Esophagus muscularis mucosa (tissue), 4 donors: Measurements from ENCODE around the gene VPS13C. TPM values are rescaled to one million over a fixed set of nuclear protein-coding genes. Genes with fewer than 3 reads are reported as not detected.

Experiments used
- DNase-seq: peaks from one replicate; pipeline ENCODE4 v3.0.0-alpha.2; 2017; ENCODE audit errors: extremely low spot score
- H3K27ac ChIP-seq, 4 donors: fragments of 200-600 bp; sonication (generic); replicated peaks in 1 of 4; 1 replicate in 3 of 4; 2 replicates in 1 of 4; pipeline ENCODE4 v1.5.1; 2016 to 2019; ENCODE audit warnings: mild to moderate bottlenecking in 1 of 4
- H3K27me3 ChIP-seq, 4 donors: fragments of 200-600 bp; sonication (generic); one replicate each; pipeline versions ENCODE4 v1.5.1 to v1.6.0; 2016 to 2019
- H3K36me3 ChIP-seq, 4 donors: fragments of 200-600 bp; sonication (generic); one replicate each; pipeline ENCODE4 v1.5.1; 2016 to 2019
- H3K4me1 ChIP-seq, 4 donors: fragments of 200-600 bp; sonication (generic); one replicate each; pipeline ENCODE4 v1.5.1; 2016 to 2019
- H3K4me3 ChIP-seq, 4 donors: fragments of 200-600 bp; sonication (generic); 1 replicate in 2 of 4; 2 replicates in 2 of 4; pipeline ENCODE4 v1.5.1; 2016 to 2019; ENCODE audit warnings: mild to moderate bottlenecking in 4 of 4, moderate library complexity in 1 of 4
- H3K9me3 ChIP-seq, 4 donors: fragments of 200-600 bp; sonication (generic); 1 replicate in 3 of 4; 2 replicates in 1 of 4; pipeline ENCODE4 v1.5.1; 2016 to 2019
- CTCF ChIP-seq, 3 experiments: fragments of 200-600 bp in 2 of 3; fragments of 450-650 bp in 1 of 3; sonication (generic) in 2 of 3; IDR thresholded peaks; one replicate each; pipeline ENCODE4 v1.5.1; 2017 to 2019; ENCODE audit warnings: antibody characterized with exemption in 3 of 3, mild to moderate bottlenecking in 2 of 3, moderate library complexity in 1 of 3
- EP300 ChIP-seq: sonication (generic); formaldehyde crosslinking; IDR thresholded peaks from one replicate; pipeline ENCODE4 v1.6.1; 2017; ENCODE audit warnings: antibody characterized with exemption
- POLR2A ChIP-seq: fragments of 450-650 bp; IDR thresholded peaks from one replicate; pipeline ENCODE4 v1.6.1; 2017; ENCODE audit warnings: antibody characterized with exemption, moderate library complexity, mild to moderate bottlenecking, low read depth
- POLR2AphosphoS5 ChIP-seq, 2 donors: sonication (generic); formaldehyde crosslinking; IDR thresholded peaks; one replicate each; pipeline ENCODE4 v1.6.1; 2017; ENCODE audit warnings: antibody characterized with exemption in 2 of 2
- WGBS: methylation state at CpG from one replicate; pipeline ENCODE4 v1.1.5; 2018; 5-methylcytosine and 5-hydroxymethylcytosine counted together
- intact Hi-C: fragments of 100-400 bp; cut with DNase I; formaldehyde crosslinking; loops from one replicate; pipeline ENCODE4 v1.15.1; 2023
- total RNA-seq, 4 donors: library from RNA; depleted of rRNA; stranded (reverse); fragments of >200 nt; gene quantifications; one replicate each; pipeline versions ENCODE4 v1.1.0 to v1.2.1, GENCODE V29; 2016

VPS13C gene, protein sequence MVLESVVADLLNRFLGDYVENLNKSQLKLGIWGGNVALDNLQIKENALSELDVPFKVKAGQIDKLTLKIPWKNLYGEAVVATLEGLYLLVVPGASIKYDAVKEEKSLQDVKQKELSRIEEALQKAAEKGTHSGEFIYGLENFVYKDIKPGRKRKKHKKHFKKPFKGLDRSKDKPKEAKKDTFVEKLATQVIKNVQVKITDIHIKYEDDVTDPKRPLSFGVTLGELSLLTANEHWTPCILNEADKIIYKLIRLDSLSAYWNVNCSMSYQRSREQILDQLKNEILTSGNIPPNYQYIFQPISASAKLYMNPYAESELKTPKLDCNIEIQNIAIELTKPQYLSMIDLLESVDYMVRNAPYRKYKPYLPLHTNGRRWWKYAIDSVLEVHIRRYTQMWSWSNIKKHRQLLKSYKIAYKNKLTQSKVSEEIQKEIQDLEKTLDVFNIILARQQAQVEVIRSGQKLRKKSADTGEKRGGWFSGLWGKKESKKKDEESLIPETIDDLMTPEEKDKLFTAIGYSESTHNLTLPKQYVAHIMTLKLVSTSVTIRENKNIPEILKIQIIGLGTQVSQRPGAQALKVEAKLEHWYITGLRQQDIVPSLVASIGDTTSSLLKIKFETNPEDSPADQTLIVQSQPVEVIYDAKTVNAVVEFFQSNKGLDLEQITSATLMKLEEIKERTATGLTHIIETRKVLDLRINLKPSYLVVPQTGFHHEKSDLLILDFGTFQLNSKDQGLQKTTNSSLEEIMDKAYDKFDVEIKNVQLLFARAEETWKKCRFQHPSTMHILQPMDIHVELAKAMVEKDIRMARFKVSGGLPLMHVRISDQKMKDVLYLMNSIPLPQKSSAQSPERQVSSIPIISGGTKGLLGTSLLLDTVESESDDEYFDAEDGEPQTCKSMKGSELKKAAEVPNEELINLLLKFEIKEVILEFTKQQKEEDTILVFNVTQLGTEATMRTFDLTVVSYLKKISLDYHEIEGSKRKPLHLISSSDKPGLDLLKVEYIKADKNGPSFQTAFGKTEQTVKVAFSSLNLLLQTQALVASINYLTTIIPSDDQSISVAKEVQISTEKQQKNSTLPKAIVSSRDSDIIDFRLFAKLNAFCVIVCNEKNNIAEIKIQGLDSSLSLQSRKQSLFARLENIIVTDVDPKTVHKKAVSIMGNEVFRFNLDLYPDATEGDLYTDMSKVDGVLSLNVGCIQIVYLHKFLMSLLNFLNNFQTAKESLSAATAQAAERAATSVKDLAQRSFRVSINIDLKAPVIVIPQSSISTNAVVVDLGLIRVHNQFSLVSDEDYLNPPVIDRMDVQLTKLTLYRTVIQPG (N-terminal part only)
- total RNA-seq = 10 to 100 TPM; 58.5 to 86.0 (median 59.4) TPM

- peak within 1 kb of the TSS; percentile 92 to 95 (median 94) for H3K27ac ChIP-seq
- no peaks in the 10 kb centered on the region for H3K9me3 ChIP-seq
- peak; percentile 96 for DNase-seq
- H3K27me3 ChIP-seq = peaks cover 0 to 8% (median 0%) of the 10 kb centered on the region in 4 donors
- H3K36me3 ChIP-seq = no peaks in the 10 kb centered on the region
- TF ChIP-seq POLR2A (peak; percentile 45), CTCF (IDR thresholded peaks at IDR 0.05) (peak; percentile 72 to 89 (median 81)), POLR2AphosphoS5 (IDR thresholded peaks at IDR 0.05) (peak; percentile 83 to 91), EP300 (no peak)
- intact Hi-C loops = no loop called here
- H3K4me1 ChIP-seq = peaks cover 11 to 23% (median 22%) of the 10 kb centered on the region in 4 donors
- H3K4me3 ChIP-seq = peak within 1 kb of the TSS; percentile 88 to 96 (median 92)
- 0% methylated on average over 45 of the region's 73 CpGs for WGBS
These were observed at the start of gene VPS13C for GRCh38 chr15:62060113-62060895. VPS13C (minus strand) TSS chr15:62060447; CDS start chr15:62060374, 73 bp downstream.

- intact Hi-C loops = no loop called here
- H3K9me3 ChIP-seq = no peaks in the 10 kb centered on the region
- peaks cover 7 to 12% (median 10%) of the 10 kb centered on the region in 4 donors for H3K4me1 ChIP-seq
- 96% methylated on average over 1 of the region's 1 CpG for WGBS
- H3K27me3 ChIP-seq = no peaks in the 10 kb centered on the region
- no peaks in the 10 kb centered on the region for H3K36me3 ChIP-seq
- H3K4me3 ChIP-seq = no peak overlapping the region
- peak; percentile 29 for DNase-seq
- TF ChIP-seq CTCF (IDR thresholded peaks at IDR 0.05) (no peak), POLR2A (no peak), EP300 (no peak), POLR2AphosphoS5 (IDR thresholded peaks at IDR 0.05) (no peak)
- no peak overlapping the region for H3K27ac ChIP-seq
These were observed 49.2 kb upstream of the VPS13C start for GRCh38 chr15:62109437-62109836.

- Histone ChIP-seq H3K4me3 (no peak overlapping the region), H3K27ac (no peak overlapping the region), H3K36me3 (no peaks in the 10 kb centered on the region), H3K27me3 (no peaks in the 10 kb centered on the region), H3K4me1 (peaks cover 7 to 12% (median 10%) of the 10 kb centered on the region in 4 donors), H3K9me3 (no peaks in the 10 kb centered on the region)
- 61% methylated on average over 2 of the region's 2 CpGs for WGBS
- TF ChIP-seq POLR2AphosphoS5 (IDR thresholded peaks at IDR 0.05) (no peak), CTCF (IDR thresholded peaks at IDR 0.05) (no peak), POLR2A (no peak), EP300 (no peak)
- intact Hi-C loops = no loop called here
- DNase-seq = peak; percentile 26
These were observed 48.2 kb upstream of the VPS13C start for GRCh38 chr15:62108411-62108810.
